IMR-90 (cell line): ENCODE data around the gene GORASP1.

ENCODE experiments used
- CTCF ChIP-seq: conservative IDR thresholded peaks from 2 replicates; pipeline ENCODE4 v1.5.1; 2012; ENCODE audit warnings: mild to moderate bottlenecking, low read depth, low read length, improper control_type of control experiment
- MXI1 ChIP-seq: IDR thresholded peaks from 2 replicates; pipeline ENCODE4 v1.6.1; 2012; ENCODE audit warnings: low read depth, mild to moderate bottlenecking, low read length, moderate library complexity, borderline replicate concordance
- NFE2L2 ChIP-seq: fragments of 150-350 bp; IDR thresholded peaks from 2 replicates; pipeline ENCODE4 v1.6.1; 2016; ENCODE audit warnings: low read depth, mild to moderate bottlenecking, low read length
- POLR2A ChIP-seq: IDR thresholded peaks from 2 replicates; pipeline ENCODE4 v1.6.1; 2012; ENCODE audit warnings: mild to moderate bottlenecking, low read depth, low read length
- RFX5 ChIP-seq: IDR thresholded peaks from 2 replicates; pipeline ENCODE4 v1.8.0; 2012; ENCODE audit warnings: low read depth, mild to moderate bottlenecking, low read length, moderate library complexity
- SMC3 ChIP-seq: fragments of 150-350 bp; IDR thresholded peaks from 2 replicates; pipeline ENCODE4 v1.6.1; 2016; ENCODE audit warnings: low read depth, mild to moderate bottlenecking, antibody characterized with exemption, low read length, moderate library complexity

GRCh38 chr3:39099242-39099641 lies 8.2 kb downstream of the GORASP1 start:
- TF ChIP-seq CTCF (no peak), SMC3 (no peak), POLR2A (no peak), MXI1 (no peak), NFE2L2 (no peak), RFX5 (no peak)
